Fibroblast of the aortic adventitia (primary cell): ENCODE data around the gene MAPK9. TPM values are rescaled to one million over a fixed set of nuclear protein-coding genes. Genes with fewer than 3 reads are reported as not detected.

Source experiments
- DNase-seq: peaks from one replicate; pipeline ENCODE4 v3.0.0-alpha.2; 2010; ENCODE audit warnings: low read depth
- H3K4me3 ChIP-seq: 2 replicates; pipeline ENCODE4 v1.5.1; 2011; ENCODE audit warnings: low read depth, mild to moderate bottlenecking, control low read depth, low read length, moderate library complexity
- total RNA-seq: library from RNA; depleted of rRNA; stranded (reverse); fragments of >200 nt; gene quantifications from 2 replicates; pipeline ENCODE4 v1.2.3, GENCODE V29; 2012; ENCODE audit warnings: low replicate concordance
- TF ChIP-seq, protein P1 (sequence below): IDR thresholded peaks from 2 replicates; pipeline ENCODE4 v1.5.1; 2011; ENCODE audit warnings: mild to moderate bottlenecking, low read length, control low read depth, inconsistent platforms; ENCODE audit not compliant: insufficient read depth

MAPK9 gene
- total RNA-seq, 1 donor, result 33.4 TPM

DNA sequence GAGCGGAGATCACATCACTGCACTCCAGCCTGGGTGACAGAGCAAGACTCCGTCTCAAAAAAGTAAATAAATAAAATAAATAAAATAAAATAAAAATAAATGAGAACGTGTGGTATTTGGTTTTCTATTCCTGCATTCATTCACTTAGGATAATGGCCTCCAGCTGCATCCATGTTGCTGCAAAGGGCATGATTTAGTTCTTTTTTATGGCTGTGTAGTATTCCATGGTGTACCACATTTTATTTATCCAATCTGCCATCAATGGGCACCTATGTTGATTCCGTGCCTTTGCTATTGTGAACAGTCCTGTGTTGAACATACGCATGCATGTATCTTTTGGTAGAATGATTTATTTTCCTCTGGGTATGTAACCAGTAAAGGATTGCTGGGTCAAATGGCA, 74.1 kb downstream of the MAPK9 start:
- no peak for DNase-seq
- no peak overlapping the region for H3K4me3 ChIP-seq
- TF ChIP-seq, protein P1, sequence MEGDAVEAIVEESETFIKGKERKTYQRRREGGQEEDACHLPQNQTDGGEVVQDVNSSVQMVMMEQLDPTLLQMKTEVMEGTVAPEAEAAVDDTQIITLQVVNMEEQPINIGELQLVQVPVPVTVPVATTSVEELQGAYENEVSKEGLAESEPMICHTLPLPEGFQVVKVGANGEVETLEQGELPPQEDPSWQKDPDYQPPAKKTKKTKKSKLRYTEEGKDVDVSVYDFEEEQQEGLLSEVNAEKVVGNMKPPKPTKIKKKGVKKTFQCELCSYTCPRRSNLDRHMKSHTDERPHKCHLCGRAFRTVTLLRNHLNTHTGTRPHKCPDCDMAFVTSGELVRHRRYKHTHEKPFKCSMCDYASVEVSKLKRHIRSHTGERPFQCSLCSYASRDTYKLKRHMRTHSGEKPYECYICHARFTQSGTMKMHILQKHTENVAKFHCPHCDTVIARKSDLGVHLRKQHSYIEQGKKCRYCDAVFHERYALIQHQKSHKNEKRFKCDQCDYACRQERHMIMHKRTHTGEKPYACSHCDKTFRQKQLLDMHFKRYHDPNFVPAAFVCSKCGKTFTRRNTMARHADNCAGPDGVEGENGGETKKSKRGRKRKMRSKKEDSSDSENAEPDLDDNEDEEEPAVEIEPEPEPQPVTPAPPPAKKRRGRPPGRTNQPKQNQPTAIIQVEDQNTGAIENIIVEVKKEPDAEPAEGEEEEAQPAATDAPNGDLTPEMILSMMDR, result no peak

- TF ChIP-seq, protein P1, result no peak
- no peak for DNase-seq
Measured at GRCh38 chr5:180216646-180217171, 75.2 kb downstream of the MAPK9 start.

DNA sequence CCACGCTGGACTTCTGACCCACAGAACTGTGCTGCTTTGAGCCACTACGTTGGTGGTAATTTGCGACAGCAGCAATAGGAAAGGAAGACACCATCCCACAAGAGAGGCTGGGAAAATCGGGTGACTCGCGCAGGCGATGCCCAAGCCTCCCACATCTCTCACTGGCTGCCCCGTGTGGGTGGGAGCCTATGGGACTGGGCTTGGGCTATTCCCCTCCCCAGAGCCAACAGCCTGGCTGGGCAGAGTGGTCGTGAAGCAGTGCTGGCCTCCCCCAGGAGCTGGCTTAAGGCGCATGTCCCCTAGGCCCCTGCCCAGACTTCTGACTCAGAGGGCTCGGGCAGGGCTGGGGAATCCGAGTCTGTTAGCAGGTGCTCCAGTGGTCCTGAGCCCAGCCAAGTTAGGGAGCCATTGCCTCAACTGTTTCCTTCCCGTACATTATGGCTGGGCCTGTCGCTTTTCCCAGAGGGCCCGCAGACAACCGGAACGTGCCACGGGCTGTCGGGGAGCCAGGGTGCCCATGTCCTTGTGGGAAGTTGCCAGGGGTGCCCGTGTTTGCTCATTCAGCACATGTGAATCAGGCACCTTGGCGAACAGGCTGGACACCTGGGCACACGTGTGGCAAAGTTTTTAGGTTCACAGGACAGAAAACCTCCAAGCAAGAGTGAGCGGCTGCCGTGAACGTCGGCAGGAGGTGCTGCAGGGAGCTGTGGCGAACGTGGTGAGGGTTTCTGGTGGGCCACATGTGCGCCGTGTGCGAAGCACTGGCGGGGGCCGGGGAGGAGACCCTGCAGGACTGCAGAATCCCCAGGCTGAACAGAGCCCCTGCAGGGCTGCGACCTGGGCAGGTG, 75.9 kb downstream of the MAPK9 start:
- DNase-seq, result no peak
- TF ChIP-seq, protein P1, result no peak
- no peak overlapping the region for H3K4me3 ChIP-seq

More at GRCh38 chr5:180216646-180217171, 75.2 kb downstream of the MAPK9 start:
- H3K4me3 ChIP-seq, result no peak overlapping the region

- TF ChIP-seq, protein P1, result no peak
- H3K4me3 ChIP-seq, result no peak overlapping the region
- DNase-seq, result no peak
Measured at GRCh38 chr5:180214870-180215770, 76.8 kb downstream of the MAPK9 start.

DNA sequence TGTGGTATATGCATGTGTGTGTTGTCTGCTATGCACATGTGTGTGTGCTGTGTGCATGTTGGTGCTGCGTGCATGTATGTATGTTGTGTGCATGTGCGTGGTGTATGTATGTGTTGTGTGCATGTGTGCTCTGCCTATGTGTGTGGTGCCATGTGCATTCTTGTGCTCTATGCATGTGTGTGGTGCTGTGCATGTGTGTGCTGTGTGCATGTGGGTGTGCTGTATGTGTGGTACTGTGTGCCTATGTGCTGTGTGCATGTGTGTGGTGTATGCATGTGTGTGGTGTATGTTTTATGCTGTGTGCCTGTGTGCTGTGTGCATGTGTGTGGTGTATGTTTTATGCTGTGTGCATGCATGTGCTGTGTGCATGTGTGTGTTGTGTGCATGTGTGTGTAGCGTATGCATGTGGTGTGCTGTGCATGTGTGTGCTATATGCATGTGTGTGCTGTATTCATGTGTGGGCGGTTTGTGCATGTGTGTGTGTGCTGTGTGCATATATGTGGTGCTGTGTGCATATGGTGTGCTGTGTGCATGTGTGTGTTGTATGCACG, 78.2 kb downstream of the MAPK9 start:
- TF ChIP-seq, protein P1, result no peak
- no peak for DNase-seq
- no peak overlapping the region for H3K4me3 ChIP-seq

GRCh38 chr5:180213256-180213600, 78.7 kb downstream of the MAPK9 start:
- TF ChIP-seq, protein P1, result no peak
- DNase-seq, result no peak

More at GRCh38 chr5:180213256-180213600, 78.7 kb downstream of the MAPK9 start:
- no peak overlapping the region for H3K4me3 ChIP-seq
